ENCODE measurements around the gene PLCXD1.

GRCh38 chrX:349196-349595 is 68.0 kb downstream of the PLCXD1 start:
- no peak for TF ChIP-seq CTCF (IDR thresholded peaks at IDR 0.05)
- no peak for TF ChIP-seq POLR2A (IDR thresholded peaks at IDR 0.05)
